Iris pigment epithelial cell (primary cell): Measurements from ENCODE around the gene MFRP.

Experiments used
- DNase-seq: peaks from one replicate; pipeline ENCODE4 v3.0.0-alpha.2; 2011; ENCODE audit warnings: low read depth

The MFRP gene

DNA sequence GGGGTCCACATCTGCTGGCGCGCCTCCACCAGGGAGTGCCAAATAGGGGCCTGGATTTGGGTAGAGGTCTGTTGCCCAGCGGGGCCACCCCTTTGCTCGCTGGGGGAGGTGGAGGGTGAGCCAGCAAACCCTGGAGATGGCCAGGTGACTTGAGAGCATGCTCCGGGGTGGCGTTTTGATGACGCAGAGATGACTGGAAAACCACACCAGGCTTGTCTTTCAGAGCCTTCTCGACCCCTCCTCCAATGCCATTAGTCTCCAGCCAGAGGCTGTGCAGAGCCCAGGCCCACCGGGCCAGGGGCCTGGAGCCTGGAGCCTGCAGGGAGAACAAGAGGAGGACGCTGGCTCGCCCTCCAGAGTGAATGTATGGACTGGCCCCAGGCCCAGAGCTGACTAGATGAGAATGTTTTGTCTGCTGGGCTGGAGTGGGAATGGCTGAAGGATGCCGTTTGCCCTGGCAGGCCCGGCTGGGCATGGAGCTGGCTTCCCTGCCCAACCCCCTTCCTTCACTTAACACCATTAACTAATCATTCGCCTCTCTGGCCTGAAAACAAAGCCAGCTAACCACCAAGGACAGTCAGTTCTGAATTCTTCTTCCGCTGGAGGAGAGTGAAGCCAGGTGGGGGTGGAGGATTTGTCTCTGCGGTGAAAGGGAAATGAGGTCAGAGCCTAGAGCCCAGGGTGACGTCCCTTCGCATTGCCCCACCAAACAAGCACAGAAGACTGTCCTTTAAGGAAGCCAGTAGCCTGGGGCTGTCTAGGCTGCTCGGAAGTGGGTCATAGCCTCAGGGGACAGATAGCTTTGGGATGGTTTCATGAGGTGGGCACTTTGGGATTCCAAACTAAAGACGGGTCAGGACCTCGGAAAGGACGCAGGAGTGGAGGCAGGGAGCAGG, 28.0 kb downstream of the MFRP start:
- DNase-seq, result peak; percentile 89

DNA sequence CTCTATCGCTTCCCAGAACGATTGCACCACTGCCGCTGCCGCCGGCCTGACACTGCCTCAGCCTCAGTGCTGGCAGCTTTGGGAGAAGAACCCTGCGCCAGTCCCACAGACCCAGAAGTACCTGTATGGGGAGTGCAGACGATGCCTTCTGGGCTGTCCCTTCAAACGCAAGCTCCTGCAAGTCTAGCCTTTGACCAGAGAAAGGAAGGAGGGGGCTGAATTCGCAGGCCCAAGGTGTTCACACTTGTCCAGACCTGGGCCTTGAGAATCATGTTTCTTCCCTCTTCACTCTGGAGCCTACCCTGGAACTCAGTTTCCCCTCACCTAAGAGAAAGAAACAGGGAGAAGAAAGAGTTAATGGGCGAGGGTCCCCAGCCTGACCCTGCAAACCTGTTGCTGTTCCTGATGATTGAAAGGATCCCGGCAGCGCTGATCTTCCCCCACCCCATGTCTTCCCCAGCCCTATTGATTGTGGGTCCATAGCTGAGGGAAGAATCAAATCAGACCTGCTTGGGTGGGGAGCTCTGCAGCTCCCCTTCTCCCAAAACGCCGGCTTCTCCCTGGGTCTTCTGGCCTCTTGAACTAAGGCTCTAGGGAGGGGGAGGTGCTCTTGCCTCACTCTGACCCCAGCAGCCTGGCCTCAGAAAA, 28.8 kb downstream of the MFRP start:
- DNase-seq, result no peak

DNA sequence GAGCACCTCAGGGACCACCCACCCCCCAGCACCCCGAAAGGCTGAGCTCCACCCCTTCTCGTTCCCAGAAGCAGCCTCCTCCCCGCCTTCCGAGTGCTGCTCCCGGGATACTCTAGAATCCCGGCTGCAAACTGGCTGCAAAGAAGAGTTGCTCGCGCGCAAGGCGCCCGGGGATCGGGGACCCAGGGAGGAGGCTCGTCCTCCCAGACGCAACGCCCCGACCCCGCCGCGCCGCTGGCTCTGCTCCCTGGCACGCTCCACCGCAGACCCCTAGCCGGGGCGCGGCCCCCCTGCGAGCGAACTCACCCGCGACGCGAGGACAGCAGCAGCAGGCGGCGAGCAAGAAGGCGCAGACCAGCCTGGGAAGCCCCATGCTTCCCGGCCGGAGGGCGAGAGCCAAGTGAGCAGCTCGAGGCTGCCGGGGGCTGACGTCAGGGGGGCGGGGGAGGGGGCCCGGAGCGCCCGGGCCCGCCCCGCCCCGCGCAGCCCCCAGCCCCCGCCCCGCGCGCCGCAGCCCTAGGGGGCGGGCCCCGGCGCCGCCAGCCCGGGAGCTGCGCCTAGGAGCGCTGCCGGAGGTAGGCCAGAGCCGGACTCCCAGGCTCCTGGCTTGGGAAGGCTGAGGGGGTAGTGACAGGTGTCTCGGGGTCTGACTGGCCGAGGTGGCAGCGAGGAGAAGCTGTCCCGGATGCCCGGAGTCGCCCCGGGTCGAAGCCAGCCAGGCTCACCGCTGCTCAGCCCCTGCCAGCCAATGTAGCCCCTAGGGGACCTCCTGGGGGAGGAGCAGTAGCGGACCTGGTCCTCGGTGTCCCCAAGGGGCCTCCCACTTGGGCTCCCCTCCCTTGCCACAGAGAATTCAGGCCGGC, 29.5 kb downstream of the MFRP start, which contains the start of gene MCAM:
Gene MCAM, minus strand, starts transcription at position 402 of the 863 bp plus-strand sequence. Its CDS starts 29 bp downstream, at position 373.
- DNase-seq, result peak; percentile 52

DNA sequence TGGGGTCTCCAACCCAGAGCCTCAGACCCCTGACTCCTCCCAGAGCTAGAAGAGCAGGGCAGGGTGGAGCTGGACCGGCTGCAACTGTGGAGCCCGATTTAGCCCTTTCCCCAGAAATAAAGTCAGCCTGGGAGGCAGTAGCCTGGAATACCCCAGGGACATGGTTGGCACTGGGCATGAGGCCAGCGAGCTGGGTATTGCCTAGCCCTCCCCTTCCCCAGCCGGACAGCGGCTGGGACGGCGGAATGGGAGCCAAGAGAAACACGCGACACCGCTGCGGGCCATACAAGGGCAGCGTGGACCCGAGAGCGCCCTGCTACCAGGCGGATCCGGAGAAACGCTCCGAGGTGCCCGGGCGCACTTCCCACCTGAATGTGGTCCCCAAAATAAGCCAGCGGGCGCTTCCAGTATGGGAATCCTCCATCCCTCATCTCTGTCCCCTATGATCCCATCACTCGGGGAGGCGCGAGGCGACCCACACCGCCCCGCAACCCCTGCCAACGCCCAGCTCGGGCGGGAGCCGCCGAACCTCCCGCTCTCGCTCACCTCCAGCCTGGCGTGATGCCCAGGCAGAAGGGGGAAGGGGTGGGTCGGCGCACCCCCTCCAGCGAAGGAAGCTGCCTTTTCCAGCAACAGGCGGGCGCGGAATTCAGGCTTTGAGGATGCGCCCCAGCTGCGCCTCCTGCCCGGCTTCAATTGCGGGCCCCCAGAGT, 30.3 kb downstream of the MFRP start:
- DNase-seq, result no peak

DNA sequence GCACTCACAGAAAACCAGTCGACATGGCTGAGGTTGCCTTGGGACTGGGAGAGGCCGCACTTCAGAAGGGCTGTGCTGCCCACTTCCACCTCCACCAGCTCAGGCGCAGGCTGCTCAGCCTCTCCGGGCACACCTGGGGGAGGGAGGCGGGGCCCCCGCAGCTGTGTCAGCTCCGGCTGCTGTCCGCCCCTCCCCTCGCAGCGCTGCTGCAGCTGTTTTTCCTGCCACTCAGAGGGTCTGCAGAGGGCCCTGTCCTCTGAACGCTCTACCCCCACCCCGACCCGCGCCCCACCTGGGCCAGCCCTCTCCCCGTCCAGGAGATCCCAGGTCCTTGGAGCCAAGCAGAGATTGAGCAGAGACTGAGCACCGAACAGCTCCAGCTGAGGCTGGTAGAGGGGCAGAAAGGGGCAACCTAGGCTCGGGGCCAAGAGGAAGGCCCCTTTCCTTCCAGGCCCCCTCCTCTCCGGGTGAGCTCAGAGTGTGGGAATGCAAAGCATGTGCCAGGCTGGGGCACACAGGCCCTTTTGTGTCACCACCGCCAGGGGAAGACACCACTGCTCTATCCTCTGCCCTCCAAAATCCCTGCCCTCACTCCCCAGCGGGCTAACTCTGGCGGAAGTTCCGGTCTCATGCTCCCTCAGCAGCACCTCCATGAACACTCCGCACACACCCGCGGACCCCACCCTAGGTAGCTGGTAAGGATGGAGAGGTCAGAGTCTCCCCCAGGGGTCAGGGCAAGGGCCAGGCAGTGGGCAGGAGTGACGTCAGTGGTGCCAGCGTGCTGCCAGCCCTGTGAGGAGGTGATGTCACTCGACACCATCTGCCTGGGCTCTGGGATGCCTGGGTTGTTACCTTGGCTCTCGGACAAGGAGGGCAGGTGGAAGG, 31.1 kb downstream of the MFRP start:
- no peak for DNase-seq

DNA sequence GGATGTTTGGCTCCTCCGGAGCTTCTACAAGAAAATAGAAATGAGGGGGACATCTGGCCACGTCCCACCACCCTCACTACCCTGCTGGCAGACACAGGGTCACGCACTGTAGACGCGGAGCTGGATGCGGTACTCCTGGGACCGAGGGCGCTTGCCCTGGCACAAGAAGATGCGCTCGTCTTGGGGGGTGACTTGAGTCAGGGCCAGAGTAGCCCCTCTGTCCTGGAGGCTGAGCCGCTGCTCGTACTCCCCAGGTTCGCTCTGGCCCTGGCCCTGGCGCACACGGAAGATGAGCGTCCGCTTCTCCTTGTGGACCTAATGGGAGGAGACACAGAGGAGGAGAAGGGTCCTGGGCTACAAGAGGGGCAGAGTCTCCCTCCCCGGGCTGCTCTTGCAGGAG, 31.8 kb downstream of the MFRP start:
- DNase-seq, result no peak

DNA sequence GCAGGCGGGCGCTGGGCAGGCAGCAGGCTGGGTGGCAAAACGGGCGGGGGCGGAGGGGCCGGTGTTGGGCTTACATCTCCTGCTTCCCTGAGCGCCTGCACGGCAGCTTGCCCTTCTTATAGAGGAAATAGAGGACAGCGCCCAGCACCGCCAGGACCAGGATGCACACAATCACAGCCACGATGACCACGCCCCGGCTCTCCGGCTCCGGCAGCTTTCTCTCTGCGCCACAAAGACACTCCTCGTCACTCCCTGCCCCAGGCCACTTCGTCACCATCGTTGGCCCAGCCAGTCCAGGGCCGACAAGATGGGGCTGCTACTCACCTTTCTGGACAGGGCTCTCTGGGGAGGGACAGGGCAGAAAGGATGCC, 35.8 kb downstream of the MFRP start:
- no peak for DNase-seq

DNA sequence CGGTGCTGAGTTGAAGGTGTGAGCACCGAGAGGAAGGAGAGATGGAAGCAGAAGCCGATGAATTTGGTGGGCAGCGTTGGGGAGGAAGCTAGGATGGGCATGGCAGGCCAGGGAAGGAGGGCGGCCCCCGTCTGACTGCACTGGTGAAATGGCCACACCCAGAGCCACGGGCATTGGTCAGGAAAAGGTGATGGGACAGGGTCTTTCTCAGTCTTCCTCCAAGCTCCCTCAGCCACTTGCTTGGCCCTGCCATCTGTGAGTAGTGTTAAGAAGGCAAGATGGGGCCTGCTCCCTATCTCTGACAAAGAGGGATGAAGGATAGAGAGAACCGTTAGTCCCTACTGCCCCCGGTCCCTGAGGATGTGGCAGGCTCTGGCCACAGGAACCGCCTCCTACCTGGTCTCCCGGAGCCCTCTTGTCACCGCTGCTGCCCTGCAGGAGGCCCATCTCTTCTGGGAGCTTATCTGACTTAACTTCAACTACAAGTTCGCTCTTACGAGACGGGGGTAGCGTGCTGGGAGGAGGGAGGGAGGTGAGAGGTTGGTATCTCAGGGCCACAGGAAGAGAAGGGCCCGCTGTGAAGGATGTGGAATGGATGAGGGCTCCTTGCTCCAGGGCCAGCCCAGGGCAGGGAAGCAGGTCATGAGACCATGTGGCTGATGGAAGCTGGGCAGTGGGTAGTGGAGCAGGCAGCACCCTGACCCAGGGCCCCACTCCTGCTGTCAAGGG, 36.4 kb downstream of the MFRP start:
- DNase-seq, result no peak

DNA sequence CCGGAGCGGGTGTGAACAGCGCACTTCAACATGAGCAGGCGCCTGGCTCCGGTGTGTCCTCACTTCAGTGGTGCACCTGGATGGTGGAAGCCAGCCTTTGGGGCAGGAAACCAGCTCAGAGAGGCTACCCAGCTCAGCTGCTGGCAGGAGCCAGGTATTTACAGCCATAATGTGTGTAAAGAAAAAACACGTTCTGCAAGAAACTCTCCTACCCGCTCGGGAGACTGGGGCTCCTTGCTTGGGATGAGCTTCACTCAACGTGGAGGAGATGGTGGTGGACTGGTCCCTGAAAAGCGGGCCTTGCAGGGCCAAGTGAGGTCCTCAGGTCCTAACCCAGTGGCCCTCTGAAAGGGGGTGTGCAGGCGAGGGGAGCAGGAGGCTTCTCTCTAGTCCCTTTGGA, 37.1 kb downstream of the MFRP start:
- DNase-seq, result no peak

DNA sequence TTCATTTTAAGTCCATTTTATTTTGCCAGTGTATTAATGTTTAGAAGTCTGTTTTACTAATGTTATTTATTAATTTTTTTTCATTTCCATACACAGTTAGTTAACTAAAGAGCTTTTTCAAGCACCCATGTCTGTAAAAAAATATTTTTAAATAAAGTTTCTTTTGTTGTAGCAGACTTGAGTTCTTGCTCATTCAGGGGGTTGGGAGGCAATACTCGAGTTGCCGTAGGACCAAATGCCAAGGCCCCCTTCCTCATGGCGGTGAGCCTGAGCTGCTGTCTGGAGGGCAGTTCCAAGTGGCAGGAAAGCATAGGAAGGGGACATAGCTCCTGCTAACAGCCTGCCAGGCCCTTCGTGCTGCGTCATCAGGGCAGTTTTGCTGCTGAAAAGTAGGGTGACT, 38.5 kb downstream of the MFRP start:
- no peak for DNase-seq

DNA sequence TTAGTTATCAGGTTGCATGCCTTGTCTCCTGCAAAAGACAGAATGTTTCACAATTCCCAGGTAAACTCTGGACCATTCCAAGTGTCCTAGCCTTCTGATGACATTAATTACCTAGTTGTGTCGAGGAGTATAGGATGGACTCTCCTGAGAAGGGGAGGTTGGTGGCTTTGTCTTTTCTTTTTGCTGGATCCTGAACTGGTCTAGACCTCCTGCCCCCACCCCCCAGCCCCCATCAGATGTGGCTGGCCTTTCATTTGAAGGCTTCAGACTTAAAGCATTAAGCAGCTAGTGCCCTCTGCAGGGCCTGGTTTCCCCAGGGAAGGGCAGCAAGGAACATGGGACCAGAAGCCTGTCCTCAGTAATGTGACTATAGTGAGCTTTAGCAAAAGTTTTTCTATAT, 39.3 kb downstream of the MFRP start:
- no peak for DNase-seq

DNA sequence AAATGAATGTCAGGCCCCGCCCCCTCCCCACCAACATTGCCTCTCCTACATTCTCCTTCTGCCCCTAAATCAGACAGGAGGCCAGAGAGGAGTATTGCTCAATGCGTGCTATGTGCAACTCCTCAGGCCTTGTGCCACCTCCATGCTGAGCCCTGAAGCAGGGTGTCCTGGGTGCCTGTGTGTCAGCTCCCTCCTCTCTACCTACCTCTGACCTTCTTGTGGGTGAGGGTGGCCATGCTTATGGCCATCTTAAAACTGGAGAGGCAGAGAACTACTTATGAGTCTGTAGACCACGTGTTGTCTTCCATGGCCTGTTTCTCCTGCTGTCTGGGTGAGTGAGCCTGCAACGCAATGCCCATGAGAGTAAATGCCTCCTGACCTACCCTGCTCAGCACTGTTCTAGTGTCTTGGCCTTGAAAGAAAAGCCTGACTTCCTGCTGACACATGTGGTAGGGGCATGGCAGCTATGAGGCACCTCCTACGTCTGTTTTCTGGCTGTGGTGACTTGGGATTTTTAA, 40.1 kb downstream of the MFRP start:
- peak; percentile 80 for DNase-seq

DNA sequence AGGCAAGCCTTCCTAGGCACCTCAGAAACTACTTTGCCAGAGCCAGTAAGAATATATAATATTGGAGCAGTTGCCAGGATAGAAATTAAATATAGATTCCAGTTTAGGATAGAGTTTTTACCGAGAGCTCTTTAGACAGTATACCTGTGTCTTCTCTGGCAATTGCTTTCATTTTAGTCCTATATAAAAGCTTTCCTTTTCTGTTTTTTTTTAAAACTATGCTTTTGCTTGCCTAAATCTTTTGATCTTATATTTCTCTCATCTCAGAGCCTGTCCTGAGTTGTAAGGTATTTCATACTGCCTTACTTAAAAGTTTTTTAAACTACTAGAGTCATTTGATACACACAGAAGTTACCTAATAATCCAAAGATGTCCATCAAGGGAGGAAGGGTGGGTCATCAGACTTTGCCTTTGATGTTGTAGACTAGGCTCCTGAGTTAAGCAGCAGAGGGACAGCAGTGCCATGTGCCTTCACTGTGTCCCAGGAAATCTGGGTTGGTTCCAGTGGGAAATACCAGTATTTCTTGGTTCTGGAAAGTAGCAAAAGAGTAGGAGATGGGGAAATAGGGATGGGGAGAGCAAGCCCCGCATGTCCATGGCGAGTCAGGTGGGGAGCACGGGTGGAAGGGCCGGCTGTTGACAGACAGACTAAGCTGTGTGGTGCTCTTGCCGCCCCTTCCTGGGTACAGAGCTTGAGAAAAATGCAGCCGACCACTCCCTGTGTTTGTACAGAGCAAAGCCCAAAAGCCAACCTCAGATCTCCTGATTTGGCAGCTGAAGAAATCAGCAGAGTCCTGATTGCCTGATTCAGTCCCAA, 40.7 kb downstream of the MFRP start:
- no peak for DNase-seq

DNA sequence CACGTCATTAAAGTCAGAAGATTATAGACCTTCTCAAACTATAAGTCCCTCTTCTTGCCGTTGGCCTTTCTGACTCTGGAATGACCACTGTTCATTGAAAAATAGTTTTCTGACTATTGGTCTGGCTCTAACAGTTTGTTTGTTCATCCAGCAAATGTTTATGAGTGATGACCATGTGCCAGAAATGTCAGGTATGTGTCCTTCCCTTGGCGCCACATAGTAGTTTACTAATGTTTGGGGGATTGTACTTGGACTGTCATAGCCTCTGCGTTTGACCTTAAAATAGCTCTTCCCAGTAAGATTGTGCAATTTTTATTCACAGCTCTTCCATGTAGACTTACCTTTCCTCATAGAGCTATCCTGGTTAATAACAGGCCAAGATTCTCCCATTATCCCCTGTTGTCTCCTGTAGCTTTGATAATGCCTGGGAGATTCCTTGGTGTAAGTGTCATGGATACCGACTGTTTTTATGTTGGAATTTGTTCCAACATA, 43.2 kb downstream of the MFRP start:
- DNase-seq, result no peak

DNA sequence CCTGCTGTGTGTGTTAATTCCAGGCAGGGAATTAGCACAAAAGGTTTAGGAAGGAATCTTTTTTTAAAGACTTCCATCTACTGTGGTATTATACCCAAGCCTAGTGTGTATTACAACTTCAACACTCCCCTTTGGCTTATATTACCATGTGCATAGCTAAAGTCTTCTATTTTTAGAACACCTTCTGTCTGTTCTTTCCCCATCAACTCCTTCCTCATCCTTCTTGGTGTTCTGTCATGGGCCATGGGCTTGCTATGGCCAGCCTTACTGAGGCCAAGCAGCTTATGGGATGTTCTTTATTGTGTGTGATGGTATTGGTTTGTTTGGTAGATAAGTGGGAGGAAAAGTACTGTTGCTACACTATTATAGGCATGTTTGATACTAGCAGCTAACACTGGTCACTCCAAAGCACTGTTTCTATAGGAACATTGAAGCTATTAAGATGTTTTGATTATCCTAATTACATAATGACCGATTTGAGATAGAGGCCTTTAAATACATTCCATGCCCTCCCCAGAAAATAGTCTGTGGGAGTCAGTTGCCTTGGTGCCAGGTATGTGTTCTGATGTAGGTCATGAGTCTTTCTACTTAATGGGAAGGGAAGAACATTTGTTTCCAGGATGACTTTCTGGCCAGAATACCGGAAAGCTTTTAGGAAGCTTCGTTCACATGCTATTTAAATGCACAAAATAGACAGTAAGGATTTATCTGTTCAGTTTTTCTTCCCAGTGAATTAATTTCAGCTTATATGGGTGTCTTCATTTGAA, 46.1 kb downstream of the MFRP start:
- no peak for DNase-seq

DNA sequence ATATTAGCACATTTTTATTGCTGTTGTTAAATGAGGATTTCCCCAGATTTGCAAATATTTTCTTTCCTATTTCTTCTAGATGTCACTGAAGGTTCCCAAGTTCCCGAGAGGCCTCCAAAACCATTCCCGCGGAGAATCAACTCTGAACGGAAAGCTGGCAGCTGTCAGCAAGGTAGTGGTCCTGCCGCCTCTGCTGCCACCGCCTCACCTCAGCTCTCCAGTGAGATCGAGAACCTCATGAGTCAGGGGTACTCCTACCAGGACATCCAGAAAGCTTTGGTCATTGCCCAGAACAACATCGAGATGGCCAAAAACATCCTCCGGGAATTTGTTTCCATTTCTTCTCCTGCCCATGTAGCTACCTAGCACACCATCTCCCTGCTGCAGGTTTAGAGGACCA, 47.1 kb downstream of the MFRP start:
- DNase-seq, result no peak

DNA sequence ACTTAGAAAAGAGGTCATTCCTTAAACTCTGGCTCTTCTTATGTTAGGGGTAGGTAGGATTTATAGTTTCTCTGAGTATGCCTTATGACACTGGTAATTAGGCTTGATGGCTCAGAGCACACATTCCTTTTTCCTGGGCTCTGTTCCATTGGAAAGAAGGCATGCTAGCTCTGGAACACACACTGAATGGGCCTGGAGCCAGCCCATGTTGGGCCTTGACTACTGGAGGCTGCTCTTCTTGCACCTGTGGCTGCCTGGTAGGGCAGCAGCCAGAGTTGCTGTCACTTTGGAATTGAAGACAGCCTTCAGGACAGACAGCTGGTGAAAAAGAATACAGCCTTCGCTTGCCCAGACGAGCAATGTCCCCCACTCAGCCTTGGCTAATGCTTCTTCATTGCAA, 47.8 kb downstream of the MFRP start:
- DNase-seq, result no peak

DNA sequence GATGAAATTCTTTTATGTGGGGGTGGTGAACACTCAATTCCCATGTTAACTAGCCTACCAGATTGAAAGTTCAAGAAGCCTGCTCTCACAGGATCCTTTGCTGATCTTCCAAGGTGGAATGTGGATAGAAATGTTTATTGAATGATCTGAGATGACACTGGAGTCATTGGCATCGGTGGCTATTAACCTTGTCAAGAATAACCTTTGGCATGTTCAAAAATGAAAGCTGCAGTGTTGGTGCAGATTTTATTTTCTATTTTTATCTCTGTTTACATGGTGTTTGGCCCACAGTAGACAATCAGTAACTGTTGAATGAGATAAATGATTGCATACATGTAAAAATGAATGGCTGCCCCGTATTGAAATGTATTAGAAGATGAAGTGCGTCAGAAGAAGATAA, 48.6 kb downstream of the MFRP start:
- no peak for DNase-seq
